Measurements from ENCODE around the gene TAAR2. TPM values are rescaled to one million over a fixed set of nuclear protein-coding genes. Genes with fewer than 3 reads are reported as not detected.

TAAR2 gene
- total RNA-seq (2014; rRNA removed; shearing (Covaris generic)) (not detected in 2 replicates), polyA plus RNA-seq (2016; fragmentation: Nextera tagmentation; extraction: Ambion mirVana) (not detected in 2 replicates)

DNA sequence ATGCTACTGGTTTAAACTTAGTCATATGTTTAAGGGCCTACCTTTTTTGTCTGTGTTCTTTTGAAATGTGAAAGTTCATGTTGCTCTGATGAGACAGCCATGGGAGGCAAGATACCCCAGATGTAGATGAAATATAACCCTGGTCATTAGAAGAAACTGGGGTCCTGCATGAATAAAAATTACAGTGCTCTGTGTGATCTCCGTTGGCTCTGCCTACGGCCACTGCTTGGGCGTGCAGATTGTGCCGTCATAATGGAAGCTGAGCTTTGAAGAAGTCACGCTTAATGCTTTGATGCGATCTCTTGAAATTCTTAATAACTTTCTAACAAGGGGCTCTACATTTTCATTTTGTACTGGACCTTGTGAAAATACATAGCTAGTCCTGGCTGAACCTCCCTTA lies at the start of gene TAAR2:
TSS of gene TAAR2 (minus strand) at position 101 of the 400 bp plus-strand sequence. CDS start at position 101, 0 bp downstream.
- no peak for DNase-seq
- H3K9ac ChIP-seq: no peak within 1 kb of the TSS
- in situ Hi-C loops (cut with MboI): no loop called here
- H4K20me1 ChIP-seq (ENCODE audit: insufficient read depth): no peaks in the 10 kb centered on the region
- no peak within 1 kb of the TSS for H3K4me3 ChIP-seq
- H3K9me3 ChIP-seq (ENCODE audit: low read depth): no peaks in the 10 kb centered on the region
- H3K36me3 ChIP-seq (ENCODE audit: low read depth): no peaks in the 10 kb centered on the region
- TF ChIP-seq EZH2 (IDR thresholded peaks at IDR 0.05; ENCODE audit: insufficient read depth, poor library complexity, severe bottlenecking) (no peak), EZH2phosphoT487 (IDR thresholded peaks at IDR 0.05; ENCODE audit: insufficient read depth, low read depth) (no peak)
- 77 to 87% methylated on average over 6 of the region's 6 CpGs for WGBS, 2 experiments (ENCODE audit: low coverage in 1 of 2, low lambda C conversion rate in 2 of 2, missing lambda C conversion rate in 2 of 2)
- peaks cover 51% of the 10 kb centered on the region for H3K27me3 ChIP-seq (replicated peaks; ENCODE audit: insufficient read depth)
- no peak within 1 kb of the TSS for H3K4me2 ChIP-seq (ENCODE audit: unreplicated experiment)
- no peaks in the 10 kb centered on the region for H3K9me2 ChIP-seq (ENCODE audit: insufficient read depth)
- H3K27ac ChIP-seq: no peak within 1 kb of the TSS
- no peaks in the 10 kb centered on the region for H3K79me2 ChIP-seq (ENCODE audit: insufficient read depth)
- H3F3A ChIP-seq (ENCODE audit: insufficient read depth): no peaks in the 10 kb centered on the region
- no peak within 1 kb of the TSS for H2AFZ ChIP-seq
- no peaks in the 10 kb centered on the region for H3K4me1 ChIP-seq (ENCODE audit: insufficient read depth)

GRCh38 chr6:132673376-132674094 lies 49.5 kb upstream of the TAAR2 start:
- 0 out of 2 replicates have a peak, but pooled peaks cover 3% of the 10 kb centered on the region for H3K4me1 ChIP-seq (ENCODE audit: insufficient read depth)
- H3K9me2 ChIP-seq (ENCODE audit: insufficient read depth): no peaks in the 10 kb centered on the region
- no peak for DNase-seq
- H2AFZ ChIP-seq: no peak overlapping the region
- no peaks in the 10 kb centered on the region for H4K20me1 ChIP-seq (ENCODE audit: insufficient read depth)
- H3K27ac ChIP-seq: no peak overlapping the region
- in situ Hi-C loops (cut with MboI): no loop called here
- H3F3A ChIP-seq (ENCODE audit: insufficient read depth): no peaks in the 10 kb centered on the region
- no peak for TF ChIP-seq EZH2phosphoT487 (IDR thresholded peaks at IDR 0.05; ENCODE audit: insufficient read depth, low read depth)
- TF ChIP-seq EZH2 (IDR thresholded peaks at IDR 0.05; ENCODE audit: insufficient read depth, poor library complexity, severe bottlenecking): no peak
- no peaks in the 10 kb centered on the region for H3K9me3 ChIP-seq (ENCODE audit: low read depth)
- H3K27me3 ChIP-seq (replicated peaks; ENCODE audit: insufficient read depth): no peaks in the 10 kb centered on the region
- H3K9ac ChIP-seq: no peak overlapping the region
- no peak overlapping the region for H3K4me3 ChIP-seq
- no peaks in the 10 kb centered on the region for H3K36me3 ChIP-seq (ENCODE audit: low read depth)
- H3K79me2 ChIP-seq (ENCODE audit: insufficient read depth): no peaks in the 10 kb centered on the region
- WGBS, 2 experiments (ENCODE audit: low coverage in 1 of 2, low lambda C conversion rate in 2 of 2, missing lambda C conversion rate in 2 of 2): 73 to 75% methylated on average over 10 of the region's 10 CpGs
- H3K4me2 ChIP-seq (ENCODE audit: unreplicated experiment): no peak overlapping the region

- H3K4me3 ChIP-seq: no peak overlapping the region
- no peaks in the 10 kb centered on the region for H4K20me1 ChIP-seq (ENCODE audit: insufficient read depth)
- H3K9ac ChIP-seq: no peak overlapping the region
- no peak for DNase-seq
- H3K79me2 ChIP-seq (ENCODE audit: insufficient read depth): no peaks in the 10 kb centered on the region
- H3F3A ChIP-seq (ENCODE audit: insufficient read depth): no peaks in the 10 kb centered on the region
- H3K27me3 ChIP-seq (replicated peaks; ENCODE audit: insufficient read depth): no peaks in the 10 kb centered on the region
- no peaks in the 10 kb centered on the region for H3K9me2 ChIP-seq (ENCODE audit: insufficient read depth)
- H3K36me3 ChIP-seq (ENCODE audit: low read depth): no peaks in the 10 kb centered on the region
- no peak overlapping the region for H3K4me2 ChIP-seq (ENCODE audit: unreplicated experiment)
- WGBS, 2 experiments (ENCODE audit: low coverage in 1 of 2, low lambda C conversion rate in 2 of 2, missing lambda C conversion rate in 2 of 2): 93 to 100% methylated on average over 1 of the region's 1 CpG
- no peaks in the 10 kb centered on the region for H3K9me3 ChIP-seq (ENCODE audit: low read depth)
- in situ Hi-C loops (cut with MboI): no loop called here
- H2AFZ ChIP-seq: no peak overlapping the region
- TF ChIP-seq EZH2 (IDR thresholded peaks at IDR 0.05; ENCODE audit: insufficient read depth, poor library complexity, severe bottlenecking): no peak
- no peak for TF ChIP-seq EZH2phosphoT487 (IDR thresholded peaks at IDR 0.05; ENCODE audit: insufficient read depth, low read depth)
- H3K27ac ChIP-seq: no peak overlapping the region
- H3K4me1 ChIP-seq (ENCODE audit: insufficient read depth): 0 out of 2 replicates have a peak, but pooled peaks cover 3% of the 10 kb centered on the region
Measured at GRCh38 chr6:132671295-132671694, 47.2 kb upstream of the TAAR2 start.

- Histone ChIP-seq H3K36me3 (ENCODE audit: low read depth) (no peaks in the 10 kb centered on the region), H3K27ac (no peak overlapping the region), H3K4me1 (ENCODE audit: insufficient read depth) (0 out of 2 replicates have a peak, but pooled peaks cover 3% of the 10 kb centered on the region), H2AFZ (peak overlapping the region; percentile 72), H3F3A (ENCODE audit: insufficient read depth) (no peaks in the 10 kb centered on the region), H3K27me3 (replicated peaks; ENCODE audit: insufficient read depth) (no peaks in the 10 kb centered on the region), H3K9me2 (ENCODE audit: insufficient read depth) (no peaks in the 10 kb centered on the region), H3K9me3 (ENCODE audit: low read depth) (no peaks in the 10 kb centered on the region), H3K79me2 (ENCODE audit: insufficient read depth) (no peaks in the 10 kb centered on the region), H3K4me3 (peak overlapping the region; percentile 18; the same call in 1 of the 2 replicates), H4K20me1 (ENCODE audit: insufficient read depth) (no peaks in the 10 kb centered on the region), H3K4me2 (ENCODE audit: unreplicated experiment) (peak overlapping the region; percentile 40), H3K9ac (no peak overlapping the region)
- DNase-seq: peak; percentile 83
- 1 to 4% methylated on average over 4 of the region's 4 CpGs for WGBS, 2 experiments (ENCODE audit: low coverage in 1 of 2, low lambda C conversion rate in 2 of 2, missing lambda C conversion rate in 2 of 2)
- in situ Hi-C loops (cut with MboI): no loop called here
- TF ChIP-seq EZH2 (IDR thresholded peaks at IDR 0.05; ENCODE audit: insufficient read depth, poor library complexity, severe bottlenecking) (no peak), EZH2phosphoT487 (IDR thresholded peaks at IDR 0.05; ENCODE audit: insufficient read depth, low read depth) (no peak)
Measured at GRCh38 chr6:132669690-132670291, 45.7 kb upstream of the TAAR2 start.

Data from GM23248 (cell line).